ENCODE data around the gene ASIC3.

DNA sequence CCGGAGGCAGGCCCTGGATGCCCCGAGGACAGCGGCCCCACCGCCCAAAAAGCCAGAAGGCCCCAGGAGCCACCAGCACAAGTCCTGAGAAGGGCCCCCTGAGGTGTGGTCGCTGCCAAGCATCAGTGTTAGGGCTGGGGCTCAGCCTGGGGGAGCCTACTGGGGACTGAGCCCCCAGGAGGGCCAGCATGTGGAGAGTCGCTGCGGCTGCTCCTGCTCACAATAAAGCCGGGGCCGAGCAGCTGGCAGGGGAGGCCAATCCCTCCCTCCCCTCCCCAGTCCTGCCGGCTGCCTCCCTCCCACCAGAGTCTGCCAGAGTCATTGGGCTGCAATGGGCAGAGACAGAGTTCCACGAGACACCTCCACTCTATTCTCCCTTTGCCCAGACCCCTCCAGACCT is 3.1 kb upstream of the ASIC3 start:
- no peak for TF ChIP-seq POLR2A (IDR thresholded peaks at IDR 0.05)
- TF ChIP-seq, protein P1, sequence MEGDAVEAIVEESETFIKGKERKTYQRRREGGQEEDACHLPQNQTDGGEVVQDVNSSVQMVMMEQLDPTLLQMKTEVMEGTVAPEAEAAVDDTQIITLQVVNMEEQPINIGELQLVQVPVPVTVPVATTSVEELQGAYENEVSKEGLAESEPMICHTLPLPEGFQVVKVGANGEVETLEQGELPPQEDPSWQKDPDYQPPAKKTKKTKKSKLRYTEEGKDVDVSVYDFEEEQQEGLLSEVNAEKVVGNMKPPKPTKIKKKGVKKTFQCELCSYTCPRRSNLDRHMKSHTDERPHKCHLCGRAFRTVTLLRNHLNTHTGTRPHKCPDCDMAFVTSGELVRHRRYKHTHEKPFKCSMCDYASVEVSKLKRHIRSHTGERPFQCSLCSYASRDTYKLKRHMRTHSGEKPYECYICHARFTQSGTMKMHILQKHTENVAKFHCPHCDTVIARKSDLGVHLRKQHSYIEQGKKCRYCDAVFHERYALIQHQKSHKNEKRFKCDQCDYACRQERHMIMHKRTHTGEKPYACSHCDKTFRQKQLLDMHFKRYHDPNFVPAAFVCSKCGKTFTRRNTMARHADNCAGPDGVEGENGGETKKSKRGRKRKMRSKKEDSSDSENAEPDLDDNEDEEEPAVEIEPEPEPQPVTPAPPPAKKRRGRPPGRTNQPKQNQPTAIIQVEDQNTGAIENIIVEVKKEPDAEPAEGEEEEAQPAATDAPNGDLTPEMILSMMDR (IDR thresholded peaks at IDR 0.05) = no peak
